ENCODE data around the gene KRT35. TPM values are rescaled to one million over a fixed set of nuclear protein-coding genes. Genes with fewer than 3 reads are reported as not detected.

KRT35 gene
- total and polyA plus RNA-seq, 2 donors (not counting 3 experiments of a cell fraction or from before 2014, with no cell fraction given), result not detected

- H3K36me3 ChIP-seq (ENCODE audit: control insufficient read depth in 2 of 2, extremely low read depth in 1 of 2, insufficient read depth in 2 of 2, low read length in 2 of 2), result no peaks in the 10 kb centered on the region
- no peak overlapping the region for H3K4me3 ChIP-seq (replicated peaks in 1 of 3; ENCODE audit: insufficient read depth in 1 of 3, low read depth in 1 of 3, low read length in 3 of 3)
- no peaks in the 10 kb centered on the region for H3K9me1 ChIP-seq (replicated peaks; ENCODE audit: control insufficient read depth, extremely low read depth, insufficient read depth, low read length)
- DNase-seq (ENCODE audit: low read depth, low spot score) (no peak), FAIRE-seq (no peak)
- ChIA-PET POLR2A (no interaction called here), CTCF (interaction anchor here (1.2 to 2.0 kb wide), 3 partner anchors 13 to 152 kb away, joined by 3 to 5 read pairs (median 4); no protein-coding TSS in a partner anchor)
- no peak overlapping the region for H3K4me2 ChIP-seq (ENCODE audit: insufficient read depth, low read length)
- TF ChIP-seq FOS (IDR thresholded peaks at IDR 0.05; ENCODE audit: borderline replicate concordance, insufficient read depth, low read length) (no peak), JUN (IDR thresholded peaks at IDR 0.05; ENCODE audit: borderline replicate concordance, insufficient read depth, insufficient read length, low read depth) (no peak), MYC (IDR thresholded peaks at IDR 0.05; ENCODE audit: low read depth, low read length) (no peak), POLR2A (IDR thresholded peaks at IDR 0.05; ENCODE audit: low read depth, low read length) (no peak), GATA2 (IDR thresholded peaks at IDR 0.05; ENCODE audit: insufficient read depth, insufficient read length, low read depth, low read length) (no peak), POLR2AphosphoS5 (IDR thresholded peaks at IDR 0.05; ENCODE audit: insufficient read depth, low read depth, low read length) (no peak), EZH2 (IDR thresholded peaks at IDR 0.05; ENCODE audit: borderline replicate concordance, low read depth, low read length, severe bottlenecking) (no peak)
- TF ChIP-seq, protein P1, sequence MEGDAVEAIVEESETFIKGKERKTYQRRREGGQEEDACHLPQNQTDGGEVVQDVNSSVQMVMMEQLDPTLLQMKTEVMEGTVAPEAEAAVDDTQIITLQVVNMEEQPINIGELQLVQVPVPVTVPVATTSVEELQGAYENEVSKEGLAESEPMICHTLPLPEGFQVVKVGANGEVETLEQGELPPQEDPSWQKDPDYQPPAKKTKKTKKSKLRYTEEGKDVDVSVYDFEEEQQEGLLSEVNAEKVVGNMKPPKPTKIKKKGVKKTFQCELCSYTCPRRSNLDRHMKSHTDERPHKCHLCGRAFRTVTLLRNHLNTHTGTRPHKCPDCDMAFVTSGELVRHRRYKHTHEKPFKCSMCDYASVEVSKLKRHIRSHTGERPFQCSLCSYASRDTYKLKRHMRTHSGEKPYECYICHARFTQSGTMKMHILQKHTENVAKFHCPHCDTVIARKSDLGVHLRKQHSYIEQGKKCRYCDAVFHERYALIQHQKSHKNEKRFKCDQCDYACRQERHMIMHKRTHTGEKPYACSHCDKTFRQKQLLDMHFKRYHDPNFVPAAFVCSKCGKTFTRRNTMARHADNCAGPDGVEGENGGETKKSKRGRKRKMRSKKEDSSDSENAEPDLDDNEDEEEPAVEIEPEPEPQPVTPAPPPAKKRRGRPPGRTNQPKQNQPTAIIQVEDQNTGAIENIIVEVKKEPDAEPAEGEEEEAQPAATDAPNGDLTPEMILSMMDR (IDR thresholded peaks at IDR 0.05; ENCODE audit: extremely low read depth in 1 of 2, insufficient read depth in 1 of 2, low read depth in 1 of 2, low read length in 2 of 2), result no peak
- TF ChIP-seq, protein P2, sequence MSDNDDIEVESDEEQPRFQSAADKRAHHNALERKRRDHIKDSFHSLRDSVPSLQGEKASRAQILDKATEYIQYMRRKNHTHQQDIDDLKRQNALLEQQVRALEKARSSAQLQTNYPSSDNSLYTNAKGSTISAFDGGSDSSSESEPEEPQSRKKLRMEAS (IDR thresholded peaks at IDR 0.05; ENCODE audit: insufficient read depth, insufficient read length), result no peak
- H3K9me3 ChIP-seq (replicated peaks; ENCODE audit: control insufficient read depth, insufficient read depth, low read length), result no peaks in the 10 kb centered on the region
- intact Hi-C loops (cut with micrococcal nuclease) (no loop called here), dilution Hi-C loops (cut with MboI; ENCODE audit: extremely low pct_ligation_motif_present, low sequenced_read_pairs) (no loop called here)
- no peaks in the 10 kb centered on the region for H3K4me1 ChIP-seq (ENCODE audit: control insufficient read depth, extremely low read depth, insufficient read depth, low read length)
- H3K79me2 ChIP-seq (ENCODE audit: control insufficient read depth, insufficient read depth, low read length), result no peaks in the 10 kb centered on the region
- H3K27me3 ChIP-seq (ENCODE audit: control insufficient read depth in 2 of 2, insufficient read depth in 2 of 2, low read length in 2 of 2), result no peaks in the 10 kb centered on the region
- H2AFZ ChIP-seq (ENCODE audit: low read depth, low read length), result no peak overlapping the region
- no peak overlapping the region for H3K9ac ChIP-seq (replicated peaks; ENCODE audit: extremely low read depth, insufficient read depth, low read length)
- H4K20me1 ChIP-seq (replicated peaks; ENCODE audit: control insufficient read depth, extremely low read depth, insufficient read depth, low read length), result no peaks in the 10 kb centered on the region
- H3K27ac ChIP-seq (ENCODE audit: insufficient read depth, low read depth, low read length), result no peak overlapping the region
- no TSS peak for BruUV-seq (replicated peaks)
Observed at GRCh38 chr17:41511116-41511515, 30.2 kb upstream of the KRT35 start.
